DMS114 treated with DMSO at 0.1 percent for 48 hours (cell line): ENCODE measurements around the gene KRTAP2-3.
"Not testable (repeated sequence)": the region's sequence is repeated elsewhere in the genome, so short reads cannot be mapped to it uniquely, and the experiment has no call there.

Experiments used
- DNase-seq: peaks from one replicate; lab custom pipeline; 2025; ENCODE audit not compliant: unreplicated experiment; lab: John Stamatoyannopoulos, UW

The KRTAP2-3 gene

DNA sequence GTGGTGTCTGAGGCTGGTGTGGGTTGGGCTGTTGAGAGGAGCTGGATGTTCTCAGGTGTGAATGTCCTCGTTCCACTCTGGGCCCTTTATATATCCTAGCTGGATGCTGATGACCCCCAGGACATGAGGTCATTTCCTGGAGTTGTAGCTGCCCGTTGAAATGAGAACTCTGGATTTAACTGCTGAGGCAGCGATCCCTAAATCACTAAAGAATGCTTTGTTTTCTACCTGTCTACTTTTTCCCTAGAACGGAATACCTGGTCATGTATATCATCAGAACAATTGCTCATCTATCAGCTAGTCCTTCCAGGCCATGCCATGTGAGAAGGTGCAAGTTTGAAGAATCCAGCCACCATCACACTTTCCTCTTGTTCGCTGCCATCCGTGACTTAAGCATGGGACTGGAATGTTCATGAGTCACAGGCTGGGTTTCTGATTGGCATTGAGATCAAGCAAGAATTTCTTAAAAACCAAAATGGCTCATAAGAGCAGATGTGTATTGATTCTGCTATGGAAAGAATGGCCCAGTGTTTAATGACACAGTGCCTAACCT lies at the start of gene KRTAP2-3:
Gene KRTAP2-3 (minus strand): TSS at position 63 of the 553 bp plus-strand sequence. CDS start 64 bp downstream, outside the sequence.
- no peak for DNase-seq

DNA sequence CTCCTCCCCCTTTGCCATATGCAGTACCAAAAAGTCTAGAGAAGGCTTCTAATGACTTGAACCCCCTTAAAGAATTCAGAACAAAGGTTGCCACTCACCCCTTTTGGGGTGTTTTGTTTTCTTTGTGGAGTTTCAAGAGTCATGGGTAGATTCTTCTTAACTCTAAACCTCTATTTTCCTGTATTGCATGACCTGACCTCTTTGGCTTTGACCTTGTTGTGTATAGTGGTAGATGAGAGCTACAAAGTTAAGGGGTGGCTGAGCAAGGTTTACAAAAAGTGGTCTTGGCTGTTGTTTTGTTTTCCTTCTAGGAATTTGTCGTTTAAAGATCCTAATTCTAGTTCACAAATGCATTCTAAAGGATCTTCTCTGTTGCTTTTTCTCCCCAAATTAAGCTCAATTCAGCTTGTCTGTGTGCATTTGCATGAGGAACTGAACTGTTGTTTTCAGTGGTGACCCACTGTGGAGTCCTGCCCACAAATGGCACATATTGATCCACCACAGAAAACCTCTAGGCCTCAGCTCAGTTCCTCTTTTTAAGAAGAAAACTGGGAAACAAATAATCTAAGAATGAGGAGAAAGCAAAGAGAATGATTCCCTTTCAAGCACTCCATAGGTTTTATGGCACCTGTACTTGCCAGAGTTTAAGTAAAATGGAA lies 48.9 kb upstream of the KRTAP2-3 start:
- not testable (repeated sequence) for DNase-seq

- no peak for DNase-seq
Measured at GRCh38 chr17:41107941-41108450, 48.1 kb upstream of the KRTAP2-3 start.

DNA sequence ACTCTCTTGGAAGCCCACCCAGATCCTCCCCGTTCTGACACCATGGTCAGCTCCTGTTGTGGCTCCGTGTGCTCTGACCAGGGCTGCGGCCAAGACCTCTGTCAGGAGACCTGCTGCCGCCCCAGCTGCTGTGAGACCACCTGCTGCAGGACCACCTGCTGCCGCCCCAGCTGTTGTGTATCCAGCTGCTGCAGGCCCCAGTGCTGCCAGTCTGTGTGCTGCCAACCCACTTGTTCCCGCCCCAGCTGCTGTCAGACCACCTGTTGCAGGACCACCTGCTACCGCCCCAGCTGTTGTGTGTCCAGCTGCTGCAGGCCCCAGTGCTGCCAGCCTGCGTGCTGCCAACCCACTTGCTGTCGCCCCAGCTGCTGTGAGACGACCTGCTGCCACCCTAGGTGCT lies 45.4 kb upstream of the KRTAP2-3 start, which contains the start of gene KRTAP4-9:
Gene KRTAP4-9 (plus strand): TSS at position 43 of the 400 bp plus-strand sequence. CDS start 0 bp downstream, at position 43.
- DNase-seq: not testable (repeated sequence)

GRCh38 chr17:41104386-41105038 lies 44.6 kb upstream of the KRTAP2-3 start:
- DNase-seq: not testable (repeated sequence)

- DNase-seq: no peak
Measured at GRCh38 chr17:41103896-41104295, 44.0 kb upstream of the KRTAP2-3 start.

GRCh38 chr17:41101586-41102259 lies 41.8 kb upstream of the KRTAP2-3 start, which contains the start of gene KRTAP4-16:
Gene KRTAP4-16, minus strand, starts transcription at chr17:41102209. Its CDS starts 0 bp downstream, at chr17:41102209.
- DNase-seq: no peak

GRCh38 chr17:41099682-41100480 lies 40.0 kb upstream of the KRTAP2-3 start:
- not testable (repeated sequence) for DNase-seq

GRCh38 chr17:41098481-41098880 lies 38.6 kb upstream of the KRTAP2-3 start:
- no peak for DNase-seq

GRCh38 chr17:41098042-41098441 lies 38.1 kb upstream of the KRTAP2-3 start, which contains the start of gene KRTAP4-8:
Gene KRTAP4-8, minus strand, starts transcription at chr17:41098142. Its CDS starts 58 bp downstream, at chr17:41098084.
- no peak for DNase-seq

DNA sequence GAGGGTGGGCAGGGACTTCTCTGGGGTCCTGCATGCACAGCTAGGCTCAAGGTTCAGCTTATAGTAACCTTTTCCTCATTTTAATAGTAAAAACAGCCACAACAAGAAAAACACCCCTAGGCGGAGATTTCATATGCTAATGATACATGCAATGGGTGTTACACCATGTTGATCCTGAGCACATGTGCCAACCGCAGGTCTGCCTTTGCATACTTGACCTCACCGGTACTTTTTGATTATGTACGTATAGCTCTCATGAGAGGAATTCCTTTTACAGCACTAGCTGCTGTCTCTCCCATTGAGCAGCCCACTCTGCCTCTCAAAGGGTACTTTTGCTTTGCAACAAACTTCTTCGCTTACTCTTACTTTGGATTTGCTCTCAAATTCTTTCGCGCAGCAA lies 36.1 kb upstream of the KRTAP2-3 start:
- no peak for DNase-seq

DNA sequence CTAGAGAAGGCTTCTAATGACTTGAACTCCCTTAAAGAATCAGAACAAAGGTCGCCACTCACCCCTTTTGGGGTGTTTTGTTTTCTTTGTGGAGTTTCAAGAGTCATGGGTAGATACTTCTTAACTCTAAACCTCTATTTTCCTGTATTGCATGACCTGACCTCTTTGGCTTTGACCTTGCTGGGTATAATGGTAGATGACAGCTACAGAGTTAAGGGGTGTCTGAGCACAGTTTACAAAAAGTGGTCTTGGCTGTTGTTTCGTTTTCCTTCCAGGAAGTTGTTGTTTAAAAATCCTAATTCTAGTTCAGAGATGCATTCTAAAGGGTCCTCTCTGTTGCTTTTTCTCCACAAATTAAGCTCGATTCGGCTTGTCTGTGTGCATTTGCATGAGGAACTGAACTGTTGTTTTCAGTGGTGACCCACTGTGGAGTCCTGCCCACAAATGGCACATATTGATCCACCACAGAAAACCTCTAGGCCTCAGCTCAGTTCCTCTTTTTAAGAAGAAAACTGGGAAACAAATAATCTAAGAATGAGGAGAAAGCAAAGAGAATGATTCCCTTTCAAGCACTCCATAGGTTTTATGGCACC lies 28.9 kb upstream of the KRTAP2-3 start:
- not testable (repeated sequence) for DNase-seq

GRCh38 chr17:41084100-41084856 lies 24.4 kb upstream of the KRTAP2-3 start, which contains the start of gene KRTAP4-7:
Gene KRTAP4-7, plus strand, starts transcription at chr17:41084150. Its CDS starts 57 bp downstream, at chr17:41084207.
- not testable (repeated sequence) for DNase-seq

DNA sequence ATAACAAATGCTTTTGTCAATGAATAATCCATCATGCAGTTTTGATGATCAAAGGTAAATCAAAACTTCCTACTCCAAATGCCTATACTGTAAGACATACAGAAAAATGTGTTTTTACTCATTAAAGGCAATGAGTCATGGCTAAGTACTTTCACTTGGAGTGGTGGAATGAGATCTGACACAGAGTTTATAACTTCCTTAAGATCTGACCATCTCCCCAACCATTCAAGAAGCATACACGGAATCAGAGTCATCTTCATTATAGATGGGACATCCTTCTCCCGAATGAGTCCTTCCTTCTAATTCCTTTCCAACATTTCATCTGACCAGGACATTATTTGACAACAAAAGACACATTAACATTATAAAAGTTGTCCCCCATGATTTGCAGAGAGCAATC lies 23.5 kb upstream of the KRTAP2-3 start:
- DNase-seq: not testable (repeated sequence)

- DNase-seq: no peak
Measured at GRCh38 chr17:41082626-41083025, 22.7 kb upstream of the KRTAP2-3 start.

DNA sequence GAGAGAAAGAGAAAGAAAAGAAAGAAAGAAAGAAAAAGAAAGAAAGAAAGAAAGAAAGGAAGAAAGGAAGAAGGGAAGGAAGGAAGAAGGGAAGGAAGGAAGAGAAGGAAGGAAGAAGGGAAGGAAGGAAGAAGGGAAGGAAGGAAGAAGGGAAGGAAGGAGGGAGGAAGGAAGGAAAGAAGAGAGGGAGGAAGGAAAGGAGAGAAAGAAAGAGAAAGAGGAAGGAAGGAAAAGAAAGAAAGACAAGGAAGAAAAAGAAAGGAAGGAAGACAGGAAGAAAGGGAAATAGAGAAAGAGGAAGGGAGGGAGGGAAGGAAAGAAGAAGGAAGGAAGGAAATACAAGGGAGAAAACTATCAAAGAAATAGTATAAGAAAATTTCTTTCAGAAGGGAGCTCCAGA lies 16.9 kb upstream of the KRTAP2-3 start:
- no peak for DNase-seq

GRCh38 chr17:41073676-41074075 lies 13.8 kb upstream of the KRTAP2-3 start:
- no peak for DNase-seq

DNA sequence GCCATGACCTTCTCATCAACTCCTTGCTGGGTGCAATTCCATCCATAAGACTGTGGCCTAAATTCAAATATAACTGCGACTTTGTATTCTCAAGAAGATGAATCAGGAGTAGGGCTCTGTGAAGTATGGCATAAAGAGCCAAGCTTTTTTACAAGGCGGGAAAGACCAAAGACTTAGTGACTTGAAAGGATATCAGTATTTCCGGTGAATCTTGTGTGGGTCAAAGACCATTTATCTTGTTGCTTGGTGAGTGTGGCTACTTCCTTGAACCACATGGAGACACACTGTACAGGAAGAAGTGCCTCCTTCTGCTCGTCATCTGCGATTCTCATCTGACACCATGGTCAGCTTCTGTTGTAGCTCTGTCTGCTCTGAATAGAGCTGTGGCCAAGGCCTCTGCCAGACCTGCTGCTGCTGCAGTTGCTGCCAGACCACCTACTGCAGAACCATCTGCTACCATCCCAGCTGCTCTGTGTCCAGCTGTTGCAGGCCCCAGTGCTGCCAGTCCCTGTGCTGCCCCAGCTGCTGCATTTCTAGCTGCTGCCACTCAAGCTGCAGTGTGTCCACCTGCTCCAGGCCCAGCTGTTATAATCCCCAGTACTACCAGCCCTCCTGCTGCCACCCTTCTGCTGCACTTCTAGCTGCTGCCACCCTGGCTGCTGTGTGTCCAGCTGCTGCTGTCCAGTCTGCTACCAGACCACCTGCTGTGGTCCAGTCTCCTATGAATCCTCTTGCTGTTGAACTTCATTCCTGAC lies 11.9 kb upstream of the KRTAP2-3 start:
- no peak for DNase-seq
